Panc1 (cell line): ENCODE measurements around the gene EFNA2.

Experiments used
- POLR2AphosphoS5 ChIP-seq: IDR thresholded peaks from 2 replicates; pipeline ENCODE4 v1.6.1; 2012; ENCODE audit warnings: mild to moderate bottlenecking, low read depth, low read length, moderate library complexity
- REST ChIP-seq, 2 experiments: IDR thresholded peaks; 2 replicates each; pipeline ENCODE4 v1.6.1; 2011 to 2012; ENCODE audit warnings: low read depth in 2 of 2, control low read depth in 1 of 2, low read length in 1 of 2, mild to moderate bottlenecking in 1 of 2, moderate library complexity in 1 of 2; ENCODE audit not compliant: insufficient read depth in 1 of 2
- SIN3A ChIP-seq: IDR thresholded peaks from 2 replicates; pipeline ENCODE4 v1.6.1; 2012; ENCODE audit warnings: low read depth, mild to moderate bottlenecking, low read length, moderate library complexity, borderline replicate concordance; ENCODE audit not compliant: insufficient read depth
- TCF7L2 ChIP-seq: IDR thresholded peaks from 2 replicates; pipeline ENCODE4 v1.6.1; 2011; ENCODE audit warnings: mild to moderate bottlenecking, low read depth, low read length, inconsistent platforms
- TF ChIP-seq, protein P1 (sequence below): fragments of 450-650 bp; IDR thresholded peaks from 2 replicates; pipeline ENCODE4 v1.5.1; 2017; ENCODE audit warnings: mild to moderate bottlenecking

- TF ChIP-seq, protein P1, sequence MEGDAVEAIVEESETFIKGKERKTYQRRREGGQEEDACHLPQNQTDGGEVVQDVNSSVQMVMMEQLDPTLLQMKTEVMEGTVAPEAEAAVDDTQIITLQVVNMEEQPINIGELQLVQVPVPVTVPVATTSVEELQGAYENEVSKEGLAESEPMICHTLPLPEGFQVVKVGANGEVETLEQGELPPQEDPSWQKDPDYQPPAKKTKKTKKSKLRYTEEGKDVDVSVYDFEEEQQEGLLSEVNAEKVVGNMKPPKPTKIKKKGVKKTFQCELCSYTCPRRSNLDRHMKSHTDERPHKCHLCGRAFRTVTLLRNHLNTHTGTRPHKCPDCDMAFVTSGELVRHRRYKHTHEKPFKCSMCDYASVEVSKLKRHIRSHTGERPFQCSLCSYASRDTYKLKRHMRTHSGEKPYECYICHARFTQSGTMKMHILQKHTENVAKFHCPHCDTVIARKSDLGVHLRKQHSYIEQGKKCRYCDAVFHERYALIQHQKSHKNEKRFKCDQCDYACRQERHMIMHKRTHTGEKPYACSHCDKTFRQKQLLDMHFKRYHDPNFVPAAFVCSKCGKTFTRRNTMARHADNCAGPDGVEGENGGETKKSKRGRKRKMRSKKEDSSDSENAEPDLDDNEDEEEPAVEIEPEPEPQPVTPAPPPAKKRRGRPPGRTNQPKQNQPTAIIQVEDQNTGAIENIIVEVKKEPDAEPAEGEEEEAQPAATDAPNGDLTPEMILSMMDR = no peak
- TF ChIP-seq POLR2AphosphoS5 (no peak), SIN3A (no peak), REST (IDR thresholded peaks at IDR 0.05; ENCODE audit: insufficient read depth in 1 of 2, low read depth in 2 of 2, low read length in 1 of 2) (no peak), TCF7L2 (no peak)
Observed at GRCh38 chr19:1304197-1304924, 18.7 kb downstream of the EFNA2 start.
